Hepatocyte (in vitro differentiated cells): ENCODE measurements around the gene SLC2A4.

Experiments used
- CTCF ChIP-seq: fragments of 200-600 bp; sonication (generic); IDR thresholded peaks from 2 replicates; pipeline ENCODE4 v1.5.1; 2016; ENCODE audit warnings: antibody characterized with exemption, mild to moderate bottlenecking; ENCODE audit not compliant: poor library complexity
- EZH2 ChIP-seq: fragments of 200-600 bp; sonication (generic); IDR thresholded peaks from 2 replicates; pipeline ENCODE4 v1.6.1; 2016; ENCODE audit warnings: antibody characterized with exemption, mild to moderate bottlenecking, borderline replicate concordance

- TF ChIP-seq CTCF, result peak; percentile 28
- no peak for TF ChIP-seq EZH2
Measured at GRCh38 chr17:7262192-7262934, 19.2 kb upstream of the SLC2A4 start, which contains the start of gene CLDN7.
